AG09319 (cell line): ENCODE results near the gene EDARADD.
A peak's percentile ranks its signal among the peaks of the same experiment; 100 is the strongest.

Source experiments
- DNase-seq: peaks from one replicate; pipeline ENCODE4 v3.0.0-alpha.2; 2010; ENCODE audit warnings: low read depth; ENCODE audit errors: extremely low read depth
- CTCF ChIP-seq: IDR thresholded peaks from 2 replicates; pipeline ENCODE4 v1.5.1; 2011; ENCODE audit warnings: low read depth, mild to moderate bottlenecking, inconsistent platforms, low read length, moderate library complexity

EDARADD gene

GRCh38 chr1:236509203-236509602 lies 115.1 kb downstream of the EDARADD start:
- TF ChIP-seq CTCF = no peak
- DNase-seq = no peak

DNA sequence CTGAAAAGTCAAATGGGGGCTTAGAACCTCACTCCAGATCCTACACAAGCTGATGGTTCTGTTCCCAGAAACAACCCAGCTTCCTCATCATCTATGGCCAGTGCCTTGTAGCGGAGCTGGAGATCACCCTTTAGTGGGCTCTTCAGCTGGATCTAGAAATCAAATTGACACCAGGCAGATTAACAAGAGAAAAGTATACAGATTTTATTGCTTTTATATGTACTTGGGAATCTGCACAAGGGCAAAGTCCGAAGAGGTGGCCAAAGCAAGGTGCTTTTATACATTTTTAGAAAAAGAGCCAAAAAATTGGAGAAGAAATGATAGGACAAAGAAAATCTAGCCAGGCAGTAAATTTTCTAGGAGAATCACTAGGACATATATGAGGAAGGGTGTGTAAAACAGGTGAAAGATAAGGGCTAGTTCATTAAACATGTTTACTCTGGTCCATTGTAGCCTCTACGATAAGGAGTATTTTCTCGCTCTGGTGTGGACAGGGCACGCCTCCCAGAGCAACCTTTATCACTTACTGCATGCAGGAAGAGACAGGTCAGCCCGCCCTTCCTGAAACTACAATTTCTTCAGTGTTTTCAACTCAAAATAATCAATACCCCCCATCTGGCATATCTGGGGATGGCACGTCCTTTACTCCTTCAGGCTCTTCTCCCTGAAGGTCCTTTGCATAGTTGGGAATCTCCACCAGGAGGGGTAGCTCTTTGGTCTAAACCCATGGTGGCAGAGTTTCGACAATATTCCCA lies 115.7 kb downstream of the EDARADD start:
- TF ChIP-seq CTCF = no peak

GRCh38 chr1:236511735-236512418 lies 117.8 kb downstream of the EDARADD start:
- no peak for DNase-seq
- TF ChIP-seq CTCF = no peak

More for the DNA sequence above, 115.7 kb downstream of the EDARADD start:
- no peak for DNase-seq

DNA sequence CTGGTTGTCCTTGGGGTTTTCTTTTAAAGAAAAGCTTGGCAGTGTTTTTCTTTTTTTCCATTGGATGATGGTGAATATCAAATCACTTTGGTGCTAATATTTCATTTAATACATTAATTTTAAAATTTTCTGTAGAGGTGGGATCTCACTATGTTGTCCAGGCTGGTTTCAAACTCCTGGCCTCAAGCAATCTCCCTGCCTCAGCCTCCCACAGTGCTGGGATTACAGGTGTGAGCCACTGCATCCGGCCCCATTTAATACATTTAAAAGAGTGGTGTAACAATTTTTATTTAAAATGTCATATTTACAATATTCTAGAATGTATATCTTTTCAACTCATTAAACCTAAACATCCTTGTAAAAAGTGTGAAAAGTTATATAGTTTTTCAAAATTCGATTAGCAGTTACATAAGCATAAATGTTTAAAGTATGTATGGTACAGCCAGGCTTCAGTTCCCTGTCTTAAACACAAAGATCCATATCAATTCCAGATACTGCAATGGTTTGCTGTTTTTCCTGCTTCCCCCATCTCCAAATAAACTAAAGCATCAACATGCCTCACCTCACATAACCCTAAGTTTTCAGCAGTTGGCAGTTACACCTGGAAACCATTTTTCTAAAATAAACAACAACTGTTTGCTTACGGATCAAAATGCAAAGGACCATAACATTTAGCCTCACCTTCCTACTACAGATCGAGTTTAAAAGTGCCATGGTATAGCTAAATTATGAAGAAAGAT lies 120.8 kb downstream of the EDARADD start:
- TF ChIP-seq CTCF = no peak
- no peak for DNase-seq

DNA sequence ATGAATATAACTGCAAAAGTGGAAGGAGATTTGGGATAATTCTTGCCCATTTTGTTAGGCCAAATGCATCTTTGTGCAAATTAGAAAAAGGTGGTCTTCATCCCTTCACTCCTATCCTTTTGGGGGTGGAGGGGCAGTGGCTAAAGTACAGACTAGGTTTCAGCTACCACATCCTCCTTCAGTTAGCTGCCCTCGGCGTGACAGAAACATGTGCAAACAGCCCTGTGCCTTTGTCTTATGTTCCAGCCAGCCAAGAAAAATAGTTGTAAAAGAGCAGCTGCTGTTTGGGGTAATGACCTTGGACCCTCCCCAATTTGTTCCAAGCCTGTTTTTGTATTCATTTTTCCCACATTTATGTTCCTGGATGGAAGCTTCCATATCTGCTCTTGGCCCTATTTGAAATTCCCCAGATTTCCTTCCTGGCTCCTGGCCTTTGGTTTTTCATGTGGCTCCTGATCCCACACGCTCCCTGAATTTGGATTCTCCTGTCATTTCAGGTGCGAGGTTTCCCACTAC lies 121.4 kb downstream of the EDARADD start:
- TF ChIP-seq CTCF = no peak
- DNase-seq = no peak

- peak; percentile 40 for DNase-seq
These were observed 123.0 kb downstream of the EDARADD start for GRCh38 chr1:236516929-236517704.

More at GRCh38 chr1:236516929-236517704, 123.0 kb downstream of the EDARADD start:
- TF ChIP-seq CTCF = no peak
